Measurements from ENCODE around the gene GOLGA2.

GOLGA2 gene

GRCh38 chr9:128275198-128276007 lies at the start of gene GOLGA2:
Gene GOLGA2, minus strand, starts transcription at chr9:128276007. Its CDS starts 31 bp downstream, at chr9:128275976.
- Histone ChIP-seq H3K4me3 (ENCODE audit: severe bottlenecking) (peak within 1 kb of the TSS; percentile 64), H3K4me1 (ENCODE audit: insufficient read depth, poor library complexity, severe bottlenecking) (peaks cover 6% of the 10 kb centered on the region), H3K36me3 (ENCODE audit: low read depth) (peaks cover 34% of the 10 kb centered on the region), H3K27me3 (ENCODE audit: insufficient read depth, poor library complexity, severe bottlenecking) (no peaks in the 10 kb centered on the region), H3K9me3 (ENCODE audit: severe bottlenecking) (no peaks in the 10 kb centered on the region), H3K27ac (ENCODE audit: poor library complexity, severe bottlenecking) (peak within 1 kb of the TSS; percentile 60)
- ATAC-seq (ENCODE audit: low read depth) (peak; percentile 52), DNase-seq (ENCODE audit: low spot score) (no peak)
- TF ChIP-seq CTCF (IDR thresholded peaks at IDR 0.05; ENCODE audit: poor library complexity, severe bottlenecking), result no peak

- H3K36me3 ChIP-seq (ENCODE audit: low read depth), result peaks cover 43% of the 10 kb centered on the region
- no peak for TF ChIP-seq CTCF (IDR thresholded peaks at IDR 0.05; ENCODE audit: poor library complexity, severe bottlenecking)
- no peak for DNase-seq (ENCODE audit: low spot score)
- no peak overlapping the region for H3K4me3 ChIP-seq (ENCODE audit: severe bottlenecking)
- peaks cover 10% of the 10 kb centered on the region for H3K4me1 ChIP-seq (ENCODE audit: insufficient read depth, poor library complexity, severe bottlenecking)
- no peaks in the 10 kb centered on the region for H3K9me3 ChIP-seq (ENCODE audit: severe bottlenecking)
- no peak overlapping the region for H3K27ac ChIP-seq (ENCODE audit: poor library complexity, severe bottlenecking)
- no peak for ATAC-seq (ENCODE audit: low read depth)
- no peaks in the 10 kb centered on the region for H3K27me3 ChIP-seq (ENCODE audit: insufficient read depth, poor library complexity, severe bottlenecking)
These were observed 48.6 kb upstream of the GOLGA2 start for GRCh38 chr9:128324401-128324800.

GRCh38 chr9:128323791-128324190 lies 48.0 kb upstream of the GOLGA2 start:
- Histone ChIP-seq H3K27me3 (ENCODE audit: insufficient read depth, poor library complexity, severe bottlenecking) (no peaks in the 10 kb centered on the region), H3K4me3 (ENCODE audit: severe bottlenecking) (peak overlapping the region; percentile 96), H3K36me3 (ENCODE audit: low read depth) (peaks cover 41% of the 10 kb centered on the region), H3K4me1 (ENCODE audit: insufficient read depth, poor library complexity, severe bottlenecking) (peaks cover 4% of the 10 kb centered on the region), H3K27ac (ENCODE audit: poor library complexity, severe bottlenecking) (peak overlapping the region; percentile 67), H3K9me3 (ENCODE audit: severe bottlenecking) (no peaks in the 10 kb centered on the region)
- no peak for TF ChIP-seq CTCF (IDR thresholded peaks at IDR 0.05; ENCODE audit: poor library complexity, severe bottlenecking)
- DNase-seq (ENCODE audit: low spot score), result no peak
- ATAC-seq (ENCODE audit: low read depth), result no peak

- DNase-seq (ENCODE audit: low spot score), result no peak
- peaks cover 41% of the 10 kb centered on the region for H3K36me3 ChIP-seq (ENCODE audit: low read depth)
- H3K4me3 ChIP-seq (ENCODE audit: severe bottlenecking), result peak overlapping the region; percentile 96
- peak overlapping the region; percentile 67 for H3K27ac ChIP-seq (ENCODE audit: poor library complexity, severe bottlenecking)
- ATAC-seq (ENCODE audit: low read depth), result no peak
- H3K27me3 ChIP-seq (ENCODE audit: insufficient read depth, poor library complexity, severe bottlenecking), result no peaks in the 10 kb centered on the region
- no peaks in the 10 kb centered on the region for H3K4me1 ChIP-seq (ENCODE audit: insufficient read depth, poor library complexity, severe bottlenecking)
- no peaks in the 10 kb centered on the region for H3K9me3 ChIP-seq (ENCODE audit: severe bottlenecking)
- no peak for TF ChIP-seq CTCF (IDR thresholded peaks at IDR 0.05; ENCODE audit: poor library complexity, severe bottlenecking)
These were observed 47.5 kb upstream of the GOLGA2 start for GRCh38 chr9:128323212-128323730.
